Sigmoid colon (tissue), 7 donors: ENCODE measurements around the gene PTPRT. TPM values are rescaled to one million over a fixed set of nuclear protein-coding genes. Genes with fewer than 3 reads are reported as not detected.
A peak's percentile ranks its signal among the peaks of the same experiment; 100 is the strongest.
"Not testable (repeated sequence)": the region's sequence is repeated elsewhere in the genome, so short reads cannot be mapped to it uniquely, and the experiment has no call there.

ENCODE experiments used
- DNase-seq: peaks from one replicate; pipeline ENCODE4 v3.0.0-alpha.2; 2019
- H3K27ac ChIP-seq, 4 donors: fragments of 200-600 bp; sonication (generic); one replicate each; pipeline ENCODE4 v1.5.1; 2016 to 2019; ENCODE audit warnings: mild to moderate bottlenecking in 1 of 4
- H3K27me3 ChIP-seq, 3 donors: fragments of 200-600 bp; sonication (generic); one replicate each; pipeline ENCODE4 v1.5.1; 2019; ENCODE audit warnings: mild to moderate bottlenecking in 1 of 3
- H3K36me3 ChIP-seq, 4 donors: fragments of 200-600 bp; sonication (generic); one replicate each; pipeline ENCODE4 v1.5.1; 2016 to 2019
- H3K4me1 ChIP-seq, 4 donors: fragments of 200-600 bp; sonication (generic); one replicate each; pipeline ENCODE4 v1.5.1; 2017 to 2019
- H3K4me3 ChIP-seq, 4 donors: fragments of 200-600 bp; sonication (generic); one replicate each; pipeline ENCODE4 v1.5.1; 2017 to 2019; ENCODE audit warnings: mild to moderate bottlenecking in 2 of 4, moderate library complexity in 1 of 4
- H3K9me3 ChIP-seq, 4 donors: fragments of 200-600 bp in 3 of 4; sonication (generic) in 3 of 4; one replicate each; pipeline versions ENCODE4 v1.5.1 to v1.6.1; 2013 to 2019
- EP300 ChIP-seq, 4 donors: sonication (generic); formaldehyde crosslinking; IDR thresholded peaks; one replicate each; pipeline ENCODE4 v1.6.1; 2017; ENCODE audit warnings: antibody characterized with exemption in 4 of 4
- POLR2A ChIP-seq, 2 donors: fragments of 450-650 bp; IDR thresholded peaks; one replicate each; pipeline ENCODE4 v1.6.1; 2016; ENCODE audit warnings: antibody characterized with exemption in 2 of 2, mild to moderate bottlenecking in 2 of 2, moderate library complexity in 2 of 2
- POLR2AphosphoS5 ChIP-seq, 4 donors: sonication (generic); formaldehyde crosslinking; IDR thresholded peaks; one replicate each; pipeline ENCODE4 v1.6.1; 2017; ENCODE audit warnings: antibody characterized with exemption in 4 of 4
- WGBS, 2 donors: extraction: QIAGEN DNeasy Blood & Tissue Kit; methylation state at CpG; one replicate each; pipeline ENCODE4 v1.1.7; 2013; 5-methylcytosine and 5-hydroxymethylcytosine counted together
- intact Hi-C: fragments of 100-400 bp; cut with DNase I; formaldehyde crosslinking; loops from one replicate; pipeline ENCODE4 v1.15.1; 2023
- polyA plus RNA-seq, 3 donors: library from polyadenylated mRNA; stranded (reverse); fragments of 200-250 nt; gene quantifications; one replicate each; pipeline ENCODE4 v1.2.3, GENCODE V29; 2013
- total RNA-seq, 4 donors: library from RNA; depleted of rRNA; stranded (reverse); fragments of >200 nt; gene quantifications; one replicate each; pipeline ENCODE4 v1.1.0, GENCODE V29; 2016
- TF ChIP-seq, protein P1 (sequence below), 4 experiments: fragments of 450-650 bp in 3 of 4; fragments of 200-600 bp in 1 of 4; IDR thresholded peaks; one replicate each; pipeline ENCODE4 v1.5.1; 2016 to 2019; ENCODE audit warnings: antibody characterized with exemption in 4 of 4, mild to moderate bottlenecking in 3 of 4, moderate library complexity in 2 of 4
- donor health status: healthy with polysubstance abuse.
- donor health status: Bipolar disorder and iron deficiency.
- donor health status: healthy.

The PTPRT gene
- total and polyA plus RNA-seq, 7 donors = under 0.01 to 0.41 (median 0.12) TPM; not detected in 3

GRCh38 chr20:42902509-42902908 lies 287.2 kb downstream of the PTPRT start:
- 90 to 91% methylated on average over 3 of the region's 3 CpGs for WGBS, 2 donors
- DNase-seq = no peak
- Histone ChIP-seq H3K27ac (peak overlapping the region in 1 of 4 donors; percentile 29), H3K36me3 (no peaks in the 10 kb centered on the region), H3K4me1 (peaks cover 0 to 10% (median 7%) of the 10 kb centered on the region in 4 donors), H3K4me3 (no peak overlapping the region), H3K9me3 (no peaks in the 10 kb centered on the region), H3K27me3 (no peaks in the 10 kb centered on the region)
- intact Hi-C loops = no loop called here
- no peak for TF ChIP-seq EP300 (IDR thresholded peaks at IDR 0.05)
- TF ChIP-seq POLR2A (IDR thresholded peaks at IDR 0.05) = no peak
- no peak for TF ChIP-seq POLR2AphosphoS5 (IDR thresholded peaks at IDR 0.05)
- TF ChIP-seq, protein P1, sequence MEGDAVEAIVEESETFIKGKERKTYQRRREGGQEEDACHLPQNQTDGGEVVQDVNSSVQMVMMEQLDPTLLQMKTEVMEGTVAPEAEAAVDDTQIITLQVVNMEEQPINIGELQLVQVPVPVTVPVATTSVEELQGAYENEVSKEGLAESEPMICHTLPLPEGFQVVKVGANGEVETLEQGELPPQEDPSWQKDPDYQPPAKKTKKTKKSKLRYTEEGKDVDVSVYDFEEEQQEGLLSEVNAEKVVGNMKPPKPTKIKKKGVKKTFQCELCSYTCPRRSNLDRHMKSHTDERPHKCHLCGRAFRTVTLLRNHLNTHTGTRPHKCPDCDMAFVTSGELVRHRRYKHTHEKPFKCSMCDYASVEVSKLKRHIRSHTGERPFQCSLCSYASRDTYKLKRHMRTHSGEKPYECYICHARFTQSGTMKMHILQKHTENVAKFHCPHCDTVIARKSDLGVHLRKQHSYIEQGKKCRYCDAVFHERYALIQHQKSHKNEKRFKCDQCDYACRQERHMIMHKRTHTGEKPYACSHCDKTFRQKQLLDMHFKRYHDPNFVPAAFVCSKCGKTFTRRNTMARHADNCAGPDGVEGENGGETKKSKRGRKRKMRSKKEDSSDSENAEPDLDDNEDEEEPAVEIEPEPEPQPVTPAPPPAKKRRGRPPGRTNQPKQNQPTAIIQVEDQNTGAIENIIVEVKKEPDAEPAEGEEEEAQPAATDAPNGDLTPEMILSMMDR (IDR thresholded peaks at IDR 0.05) = no peak

GRCh38 chr20:42901689-42902440 lies 287.8 kb downstream of the PTPRT start:
- intact Hi-C loops = no loop called here
- TF ChIP-seq EP300 (IDR thresholded peaks at IDR 0.05) (no peak), POLR2AphosphoS5 (IDR thresholded peaks at IDR 0.05) (no peak), POLR2A (IDR thresholded peaks at IDR 0.05) (no peak)
- TF ChIP-seq, protein P1 (IDR thresholded peaks at IDR 0.05) = no peak
- no peaks in the 10 kb centered on the region for H3K36me3 ChIP-seq
- H3K4me1 ChIP-seq = peaks cover 0 to 10% (median 7%) of the 10 kb centered on the region in 4 donors
- H3K27me3 ChIP-seq = no peaks in the 10 kb centered on the region
- no peaks in the 10 kb centered on the region for H3K9me3 ChIP-seq
- H3K4me3 ChIP-seq = no peak overlapping the region
- H3K27ac ChIP-seq = peak overlapping the region in 2 of 4 donors; percentile 26 to 29
- 45 to 50% methylated on average over 2 of the region's 2 CpGs for WGBS, 2 donors
- peak; percentile 73 for DNase-seq

DNA sequence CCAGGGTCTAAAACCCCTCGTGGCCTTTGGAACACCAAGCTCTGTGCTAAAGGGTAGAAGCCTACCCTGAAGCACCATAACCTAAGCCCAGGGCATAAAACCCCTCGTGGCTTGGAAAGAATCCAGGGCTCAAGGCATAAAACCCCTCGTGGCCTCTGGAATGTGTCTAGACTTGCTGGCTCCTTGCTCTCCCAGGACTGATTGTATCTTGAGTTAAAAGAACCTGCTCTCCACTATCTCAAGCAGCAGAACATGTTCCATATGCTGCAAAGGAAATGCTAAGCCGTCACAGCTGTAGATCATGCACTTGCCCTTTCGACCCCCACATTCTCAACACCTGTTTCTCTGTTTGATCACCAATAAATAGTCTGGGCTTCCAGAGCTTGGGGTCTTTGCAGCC lies 288.9 kb downstream of the PTPRT start:
- H3K4me1 ChIP-seq, H3K4me3 ChIP-seq, H3K36me3 ChIP-seq, DNase-seq, H3K27ac ChIP-seq, intact Hi-C loops, H3K9me3 ChIP-seq, H3K27me3 ChIP-seq: not testable (repeated sequence)
- whole genome bisulfite sequencing, 2 donors = 30 to 36% methylated on average over 5 of the region's 5 CpGs

- no peak for DNase-seq
- TF ChIP-seq POLR2AphosphoS5 (IDR thresholded peaks at IDR 0.05) (no peak), EP300 (IDR thresholded peaks at IDR 0.05) (no peak), POLR2A (IDR thresholded peaks at IDR 0.05) (no peak)
- TF ChIP-seq, protein P1 (IDR thresholded peaks at IDR 0.05) = no peak
- Histone ChIP-seq H3K27ac (no peak overlapping the region), H3K27me3 (no peaks in the 10 kb centered on the region), H3K4me3 (no peak overlapping the region), H3K9me3 (no peaks in the 10 kb centered on the region), H3K4me1 (peaks cover 0 to 9% (median 0%) of the 10 kb centered on the region in 4 donors), H3K36me3 (no peaks in the 10 kb centered on the region)
- intact Hi-C loops = no loop called here
- 22 to 67% methylated on average over 1 of the region's 1 CpG for WGBS, 2 donors
Observed at GRCh38 chr20:42895020-42895419, 294.7 kb downstream of the PTPRT start.

DNA sequence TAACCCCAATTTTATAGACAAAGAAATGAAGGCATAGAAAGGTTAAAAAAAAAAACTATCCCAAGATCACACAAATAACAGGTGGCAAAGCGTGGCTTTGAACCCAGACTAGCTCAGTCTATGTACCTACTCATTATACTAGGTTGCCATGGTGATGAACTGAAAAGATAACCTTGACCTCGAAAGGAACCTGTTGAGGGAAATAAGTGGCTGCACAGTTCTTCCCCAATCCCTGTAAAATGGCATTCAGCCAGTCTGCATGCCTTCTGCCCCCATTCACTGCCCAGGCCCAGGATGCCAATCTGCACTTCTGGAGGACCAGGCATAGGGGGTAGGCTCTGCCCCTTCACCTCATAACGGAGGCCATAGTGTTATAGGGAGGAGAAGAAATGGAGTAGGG lies 295.2 kb downstream of the PTPRT start:
- intact Hi-C loops = no loop called here

More for the DNA sequence above, 295.2 kb downstream of the PTPRT start:
- TF ChIP-seq, protein P1 (IDR thresholded peaks at IDR 0.05) = no peak
- TF ChIP-seq EP300 (IDR thresholded peaks at IDR 0.05) = no peak
- no peak for TF ChIP-seq POLR2AphosphoS5 (IDR thresholded peaks at IDR 0.05)
- no peak for DNase-seq
- Histone ChIP-seq H3K4me1 (peaks cover 0 to 9% (median 0%) of the 10 kb centered on the region in 4 donors), H3K4me3 (no peak overlapping the region), H3K36me3 (no peaks in the 10 kb centered on the region), H3K9me3 (no peaks in the 10 kb centered on the region), H3K27me3 (no peaks in the 10 kb centered on the region), H3K27ac (no peak overlapping the region)
- 29 to 67% methylated on average over 3 of the region's 3 CpGs for WGBS, 2 donors
